Measurements from ENCODE around the gene SHROOM3. TPM values are rescaled to one million over a fixed set of nuclear protein-coding genes. Genes with fewer than 3 reads are reported as not detected.

The SHROOM3 gene
- polyA plus RNA-seq, 4 donors, result 33.3 to 39.2 (median 37.6) TPM

DNA sequence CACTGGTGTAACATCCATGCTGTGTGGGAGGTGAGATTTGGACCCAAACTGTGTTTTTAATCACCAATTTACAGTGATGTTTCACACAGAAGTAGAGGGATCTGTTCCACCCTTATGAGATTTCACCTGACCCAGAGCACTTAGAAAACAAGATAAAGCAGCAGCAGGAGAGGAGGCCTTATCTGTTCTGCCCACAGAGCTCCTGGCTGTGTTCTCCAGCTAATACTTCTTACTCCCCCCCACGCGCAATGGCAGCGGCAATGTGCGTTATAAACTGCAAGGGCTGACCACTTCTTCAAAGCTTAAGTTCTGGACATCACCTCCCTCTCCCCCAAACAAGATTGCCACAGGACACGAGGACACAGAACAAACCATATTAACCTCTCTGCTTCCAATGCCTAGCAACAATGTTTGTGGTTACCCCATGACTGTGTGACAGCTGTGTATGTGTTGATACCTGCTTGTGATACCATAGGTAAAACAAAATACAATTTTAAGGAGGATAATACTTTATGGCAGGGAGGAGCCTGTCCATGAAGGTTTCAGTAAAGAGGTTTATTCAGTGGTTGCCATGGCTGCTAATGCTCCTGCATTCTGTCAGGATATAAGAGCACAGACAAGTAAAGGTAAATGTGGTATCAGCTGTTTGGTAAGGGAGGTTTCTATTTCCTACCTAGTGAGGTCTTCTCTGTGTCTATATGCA lies 252.9 kb downstream of the SHROOM3 start:
- DNase-seq (ENCODE audit: low read depth in 4 of 4, low spot score in 3 of 4), result no peak

- DNase-seq (ENCODE audit: low read depth in 4 of 4, low spot score in 3 of 4), result no peak
These were observed 253.7 kb downstream of the SHROOM3 start for GRCh38 chr4:76688619-76689144.

GRCh38 chr4:76689145-76689817 lies 254.3 kb downstream of the SHROOM3 start:
- peak in 2 of 4 donors; percentile 45 to 51 for DNase-seq (ENCODE audit: low read depth in 4 of 4, low spot score in 3 of 4)

GRCh38 chr4:76690011-76690905 lies 255.2 kb downstream of the SHROOM3 start:
- DNase-seq (ENCODE audit: low read depth in 4 of 4, low spot score in 3 of 4), result no peak

GRCh38 chr4:76690906-76691275 lies 255.9 kb downstream of the SHROOM3 start:
- no peak for DNase-seq (ENCODE audit: low read depth in 4 of 4, low spot score in 3 of 4)

GRCh38 chr4:76691807-76692582 lies 257.0 kb downstream of the SHROOM3 start:
- DNase-seq (ENCODE audit: low read depth in 4 of 4, low spot score in 3 of 4), result no peak

DNA sequence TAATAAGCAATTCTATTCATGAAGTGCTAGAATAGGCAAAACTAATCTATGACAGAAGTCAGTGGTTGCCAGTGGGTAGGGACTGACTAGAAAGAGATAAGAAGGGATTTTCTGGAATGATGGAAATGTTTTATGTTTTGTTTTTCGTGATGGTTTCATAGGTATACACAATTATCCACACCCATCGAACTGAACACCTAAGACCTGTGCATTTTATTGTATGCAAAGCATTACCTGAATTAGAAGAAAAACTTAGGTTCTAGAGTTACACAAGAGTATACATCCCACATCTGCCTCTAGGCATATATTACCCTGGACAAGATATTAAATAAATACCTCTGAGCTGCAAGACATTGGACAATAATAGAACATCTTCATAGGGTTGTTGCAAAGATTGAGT lies 257.7 kb downstream of the SHROOM3 start:
- no peak for DNase-seq (ENCODE audit: low read depth in 4 of 4, low spot score in 3 of 4)

DNA sequence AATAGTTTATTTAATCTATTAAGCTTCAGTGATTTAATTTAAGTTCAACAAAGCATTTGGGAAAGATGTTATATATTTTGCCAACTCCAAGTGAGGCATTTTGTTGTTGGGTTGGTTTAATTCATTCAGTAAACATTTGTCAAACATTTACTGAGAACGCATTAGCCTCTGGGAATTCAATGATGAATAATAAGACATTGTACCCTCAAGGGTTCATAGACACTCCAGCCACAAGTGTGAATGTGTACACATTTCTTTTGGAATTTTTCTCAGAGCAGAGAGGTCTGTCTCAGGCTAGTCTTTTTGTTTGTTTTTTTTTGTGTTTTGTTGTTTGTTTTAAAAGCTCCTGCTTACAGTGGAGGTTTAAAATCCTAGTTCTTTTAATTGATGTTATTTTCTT lies 259.0 kb downstream of the SHROOM3 start:
- DNase-seq (ENCODE audit: low read depth in 4 of 4, low spot score in 3 of 4), result no peak

GRCh38 chr4:76696109-76696508 lies 261.1 kb downstream of the SHROOM3 start:
- no peak for DNase-seq (ENCODE audit: low read depth in 4 of 4, low spot score in 3 of 4)

DNA sequence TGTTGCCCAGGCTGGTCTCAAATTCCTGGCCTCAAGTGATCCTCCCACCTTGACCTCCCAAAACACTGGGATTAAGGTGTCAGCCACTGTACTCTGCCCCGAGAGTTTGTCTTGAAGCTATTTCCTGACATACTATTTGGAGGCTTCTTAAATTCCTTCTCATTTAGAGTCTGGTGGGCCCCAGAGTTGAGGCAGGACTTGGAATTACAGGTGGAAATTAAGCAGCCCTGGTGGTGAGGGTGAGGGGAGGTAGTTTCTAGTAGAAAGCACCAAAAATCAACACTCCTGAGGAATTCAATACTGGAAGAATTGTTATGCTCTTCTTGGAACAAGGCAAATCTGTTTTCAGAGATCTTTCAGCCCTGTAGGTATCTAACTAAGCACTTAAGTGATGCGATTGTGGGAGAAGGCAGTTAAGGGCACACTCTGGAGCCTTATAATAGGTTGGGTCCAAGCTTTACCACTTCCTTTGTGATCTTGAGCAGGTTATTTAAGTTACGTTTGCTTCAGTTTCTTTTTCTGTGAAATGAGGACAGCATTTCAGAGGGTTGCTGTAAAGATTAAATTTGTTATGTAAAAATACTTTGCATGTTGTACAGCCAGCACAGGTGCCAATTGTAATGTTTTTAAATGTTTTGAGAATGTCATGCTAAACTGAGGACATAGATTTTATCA lies 262.2 kb downstream of the SHROOM3 start:
- no peak for DNase-seq (ENCODE audit: low read depth in 4 of 4, low spot score in 3 of 4)

DNA sequence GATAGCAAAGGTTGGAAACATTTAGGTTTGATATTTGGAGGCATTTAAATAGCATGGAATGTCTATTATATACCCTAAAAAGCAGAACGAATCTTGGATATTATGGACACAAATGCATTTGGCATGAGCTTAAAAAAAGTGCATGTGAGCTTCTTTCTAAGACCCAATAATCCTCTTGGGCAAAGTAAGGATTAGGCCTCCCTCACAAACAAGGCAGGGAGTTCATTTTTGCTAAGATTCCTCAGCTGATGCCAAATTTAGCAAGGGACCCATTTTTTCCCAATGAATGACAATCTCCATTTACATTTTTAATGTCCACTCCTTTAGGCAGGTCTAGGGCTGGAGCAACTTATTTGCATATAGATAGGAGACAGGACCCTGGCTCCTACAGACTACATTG lies 263.1 kb downstream of the SHROOM3 start:
- no peak for DNase-seq (ENCODE audit: low read depth in 4 of 4, low spot score in 3 of 4)

DNA sequence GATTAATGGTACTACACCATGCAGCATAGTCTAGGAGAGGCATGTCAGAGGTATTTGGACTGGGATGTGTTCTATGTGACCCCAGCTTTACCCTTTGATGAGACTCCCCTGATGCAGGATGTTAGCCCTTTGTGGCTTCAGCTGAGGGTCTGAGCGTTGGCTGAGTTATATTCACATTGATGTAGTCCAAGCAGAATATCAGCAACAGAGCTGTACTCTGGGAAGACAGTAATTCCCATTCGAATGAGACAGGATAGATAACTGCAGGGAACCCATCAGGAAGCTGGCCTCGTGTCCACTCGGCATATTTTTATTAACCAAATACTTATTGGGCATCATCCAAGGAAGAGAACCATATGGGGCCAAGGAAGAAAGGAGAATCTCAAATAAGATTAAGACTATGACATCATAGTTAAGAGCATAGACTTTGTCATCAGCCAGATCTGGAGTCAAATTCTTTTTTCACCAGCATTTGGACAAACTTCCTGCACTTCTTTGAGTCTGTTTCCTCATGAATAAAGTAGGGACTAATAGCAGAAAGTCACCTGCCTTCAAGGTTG lies 264.8 kb downstream of the SHROOM3 start:
- no peak for DNase-seq (ENCODE audit: low read depth in 4 of 4, low spot score in 3 of 4)

DNA sequence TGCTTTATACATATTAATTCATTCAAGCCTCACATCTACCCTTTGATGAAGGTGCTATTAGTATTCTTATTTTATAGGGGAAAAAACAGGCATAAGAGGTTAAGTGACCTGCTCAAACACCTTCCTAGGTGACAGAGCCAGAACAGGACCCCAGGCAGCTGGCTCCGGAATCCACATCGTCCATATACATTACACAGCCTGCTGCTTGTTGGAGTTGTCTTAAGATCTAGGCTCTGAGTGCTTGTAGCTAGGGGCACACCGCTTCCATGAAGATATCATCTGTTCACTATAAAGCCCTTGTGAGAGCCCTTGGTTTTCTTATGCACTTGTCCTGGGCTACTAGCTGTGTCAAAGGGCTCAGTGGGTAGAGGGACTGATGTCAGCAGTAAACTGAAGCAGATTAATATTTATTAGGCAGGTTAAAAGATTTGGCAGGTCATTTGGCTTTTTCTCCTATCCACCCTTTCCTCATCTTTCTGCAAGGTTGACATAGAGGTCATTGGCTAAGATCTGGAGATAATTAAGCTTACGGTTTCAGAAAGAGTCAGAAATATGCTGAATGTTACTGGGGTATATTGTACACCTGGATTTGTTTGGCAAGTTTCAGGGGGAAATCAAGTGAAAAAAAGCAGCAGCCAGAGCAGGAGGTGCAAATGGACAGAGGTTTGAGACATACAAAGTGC lies 267.6 kb downstream of the SHROOM3 start:
- no peak for DNase-seq (ENCODE audit: low read depth in 4 of 4, low spot score in 3 of 4)

- DNase-seq (ENCODE audit: low read depth in 4 of 4, low spot score in 3 of 4), result no peak
These were observed 268.1 kb downstream of the SHROOM3 start for GRCh38 chr4:76703123-76703490.

DNA sequence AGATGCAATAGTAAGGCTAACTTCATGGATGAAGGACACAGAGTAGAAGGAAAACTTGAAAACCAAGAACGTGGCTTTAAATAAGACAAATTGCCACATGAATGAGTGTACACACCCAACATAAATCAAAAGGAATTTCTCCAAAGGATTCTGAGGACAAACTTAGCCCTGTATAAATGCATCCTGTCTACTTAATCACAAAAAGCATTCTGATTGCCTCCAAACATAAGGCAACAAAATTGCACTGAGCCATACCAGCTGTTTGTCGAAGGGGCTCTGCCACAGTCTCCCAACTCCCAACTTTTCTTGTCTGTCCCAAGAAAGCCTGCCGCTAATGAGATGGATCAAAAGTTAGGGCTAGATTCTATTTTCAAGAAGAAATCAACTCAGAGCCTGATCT lies 268.6 kb downstream of the SHROOM3 start:
- DNase-seq (ENCODE audit: low read depth in 4 of 4, low spot score in 3 of 4), result no peak

GRCh38 chr4:76704133-76704881 lies 269.3 kb downstream of the SHROOM3 start:
- no peak for DNase-seq (ENCODE audit: low read depth in 4 of 4, low spot score in 3 of 4)

DNA sequence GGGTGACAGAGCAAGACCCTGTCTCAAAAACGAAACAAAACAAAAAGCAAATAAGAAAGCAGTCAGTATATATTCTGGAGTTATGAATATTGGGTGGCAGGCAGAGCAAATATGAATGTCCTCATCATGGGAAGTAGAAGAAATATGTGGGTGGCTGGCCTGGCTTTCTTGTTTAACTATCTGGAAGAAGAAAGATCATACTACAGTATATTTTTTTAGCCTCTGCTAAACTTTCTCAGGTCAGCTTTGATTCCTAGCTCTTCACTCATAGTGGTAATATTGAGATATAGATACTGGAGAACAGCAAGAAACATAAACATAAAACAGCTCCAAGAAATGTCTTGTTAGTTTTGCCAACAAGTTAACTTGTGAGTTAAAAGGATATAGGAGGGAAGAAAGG lies 270.4 kb downstream of the SHROOM3 start:
- no peak for DNase-seq (ENCODE audit: low read depth in 4 of 4, low spot score in 3 of 4)

GRCh38 chr4:76706581-76706980 lies 271.6 kb downstream of the SHROOM3 start:
- no peak for DNase-seq (ENCODE audit: low read depth in 4 of 4, low spot score in 3 of 4)
